ENCODE results near the gene CYREN. TPM values are rescaled to one million over a fixed set of nuclear protein-coding genes. Genes with fewer than 3 reads are reported as not detected.

CYREN gene
- total RNA-seq, 1 experiment from 2014 or later, result 84.8 TPM

DNA sequence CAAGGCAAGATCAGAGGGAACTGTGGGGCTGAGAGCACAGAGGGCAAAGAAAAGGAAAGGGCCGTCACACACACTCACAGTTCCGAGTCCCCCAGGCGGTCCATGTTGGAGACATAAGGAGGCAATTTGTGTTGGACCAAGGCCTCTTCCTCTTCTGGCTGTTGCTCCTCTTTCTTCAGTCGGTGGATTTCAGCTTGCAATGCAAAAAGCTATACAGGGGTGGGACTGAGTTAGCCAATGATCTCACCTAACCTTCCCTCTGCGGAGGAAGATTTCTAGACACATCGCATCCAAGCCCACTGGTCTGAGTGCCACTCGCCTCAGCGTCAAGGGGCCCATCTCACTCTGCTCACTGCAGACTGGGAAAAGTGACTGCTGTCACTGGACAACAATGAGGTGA, 35.3 kb upstream of the CYREN start:
- Mint-ChIP-seq H3K36me3 (ENCODE audit: insufficient read depth, unreplicated experiment) (peaks cover 5% of the 10 kb centered on the region), H3K9me3 (ENCODE audit: low read depth, unreplicated experiment) (no peaks in the 10 kb centered on the region), H3K27ac (ENCODE audit: unreplicated experiment) (no peak overlapping the region), H3K4me3 (ENCODE audit: low read depth, unreplicated experiment) (no peak overlapping the region), H3K27me3 (ENCODE audit: unreplicated experiment) (no peaks in the 10 kb centered on the region), H3K4me1 (ENCODE audit: low read depth, unreplicated experiment) (peaks cover 15% of the 10 kb centered on the region)
- TF ChIP-seq, protein P1, sequence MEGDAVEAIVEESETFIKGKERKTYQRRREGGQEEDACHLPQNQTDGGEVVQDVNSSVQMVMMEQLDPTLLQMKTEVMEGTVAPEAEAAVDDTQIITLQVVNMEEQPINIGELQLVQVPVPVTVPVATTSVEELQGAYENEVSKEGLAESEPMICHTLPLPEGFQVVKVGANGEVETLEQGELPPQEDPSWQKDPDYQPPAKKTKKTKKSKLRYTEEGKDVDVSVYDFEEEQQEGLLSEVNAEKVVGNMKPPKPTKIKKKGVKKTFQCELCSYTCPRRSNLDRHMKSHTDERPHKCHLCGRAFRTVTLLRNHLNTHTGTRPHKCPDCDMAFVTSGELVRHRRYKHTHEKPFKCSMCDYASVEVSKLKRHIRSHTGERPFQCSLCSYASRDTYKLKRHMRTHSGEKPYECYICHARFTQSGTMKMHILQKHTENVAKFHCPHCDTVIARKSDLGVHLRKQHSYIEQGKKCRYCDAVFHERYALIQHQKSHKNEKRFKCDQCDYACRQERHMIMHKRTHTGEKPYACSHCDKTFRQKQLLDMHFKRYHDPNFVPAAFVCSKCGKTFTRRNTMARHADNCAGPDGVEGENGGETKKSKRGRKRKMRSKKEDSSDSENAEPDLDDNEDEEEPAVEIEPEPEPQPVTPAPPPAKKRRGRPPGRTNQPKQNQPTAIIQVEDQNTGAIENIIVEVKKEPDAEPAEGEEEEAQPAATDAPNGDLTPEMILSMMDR (IDR thresholded peaks at IDR 0.05; ENCODE audit: unreplicated experiment), result no peak
- intact Hi-C loops (cut with micrococcal nuclease; ENCODE audit: unreplicated experiment), result no loop called here
- BruUV-seq (replicated peaks), result no TSS peak
- CTCF ChIA-PET, result no interaction called here
- DNase-seq, result no peak

DNA sequence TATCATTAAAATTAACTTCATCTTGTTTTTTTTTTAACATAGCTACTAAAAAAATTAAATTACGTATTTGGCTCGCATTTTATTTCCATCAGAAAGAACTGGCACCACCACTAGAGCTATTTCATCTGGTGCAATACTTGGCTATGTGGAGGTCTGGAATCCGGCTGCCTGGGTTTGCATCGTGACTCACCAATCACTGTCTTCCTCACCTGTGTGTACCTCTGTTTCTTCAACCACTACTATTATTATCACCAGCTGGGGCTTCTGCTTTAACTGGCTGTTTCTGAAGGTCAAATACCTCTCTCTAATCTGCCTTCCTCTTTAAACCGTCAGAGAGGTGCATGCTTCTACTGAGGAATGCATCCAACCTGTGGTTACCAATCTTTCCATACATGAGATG, 34.4 kb upstream of the CYREN start:
- no peaks in the 10 kb centered on the region for H3K9me3 Mint-ChIP-seq (ENCODE audit: low read depth, unreplicated experiment)
- TF ChIP-seq, protein P1 (IDR thresholded peaks at IDR 0.05; ENCODE audit: unreplicated experiment), result no peak
- no TSS peak for BruUV-seq (replicated peaks)
- CTCF ChIA-PET, result no interaction called here
- H3K4me3 Mint-ChIP-seq (ENCODE audit: low read depth, unreplicated experiment), result no peak overlapping the region
- no peaks in the 10 kb centered on the region for H3K36me3 Mint-ChIP-seq (ENCODE audit: insufficient read depth, unreplicated experiment)
- no peak overlapping the region for H3K27ac Mint-ChIP-seq (ENCODE audit: unreplicated experiment)
- H3K4me1 Mint-ChIP-seq (ENCODE audit: low read depth, unreplicated experiment), result peaks cover 15% of the 10 kb centered on the region
- no peaks in the 10 kb centered on the region for H3K27me3 Mint-ChIP-seq (ENCODE audit: unreplicated experiment)
- no peak for DNase-seq
- intact Hi-C loops (cut with micrococcal nuclease; ENCODE audit: unreplicated experiment), result no loop called here

DNA sequence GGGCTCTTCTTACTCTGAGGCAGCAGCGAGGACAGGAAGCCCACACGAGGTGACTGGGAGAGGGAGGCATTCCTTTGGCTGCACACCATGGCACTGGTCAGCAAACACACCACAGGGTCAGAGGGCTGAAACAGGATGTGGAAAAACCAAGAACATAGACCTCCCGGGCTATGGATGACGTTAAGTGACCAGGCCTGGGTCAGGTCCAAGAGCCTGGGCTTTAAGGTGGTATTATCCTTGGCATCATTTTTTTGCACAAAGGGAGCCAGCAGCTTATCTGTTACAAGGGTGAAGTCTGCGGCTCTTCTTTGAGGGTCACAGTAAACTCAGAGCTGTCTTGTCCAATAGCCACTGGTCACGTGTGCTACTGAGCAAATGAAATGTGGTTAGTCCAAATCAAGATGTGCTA, 33.8 kb upstream of the CYREN start:
- Mint-ChIP-seq H3K4me1 (ENCODE audit: low read depth, unreplicated experiment) (peaks cover 15% of the 10 kb centered on the region), H3K27ac (ENCODE audit: unreplicated experiment) (no peak overlapping the region), H3K36me3 (ENCODE audit: insufficient read depth, unreplicated experiment) (no peaks in the 10 kb centered on the region), H3K4me3 (ENCODE audit: low read depth, unreplicated experiment) (no peak overlapping the region), H3K27me3 (ENCODE audit: unreplicated experiment) (no peaks in the 10 kb centered on the region), H3K9me3 (ENCODE audit: low read depth, unreplicated experiment) (no peaks in the 10 kb centered on the region)
- no TSS peak for BruUV-seq (replicated peaks)
- TF ChIP-seq, protein P1 (IDR thresholded peaks at IDR 0.05; ENCODE audit: unreplicated experiment), result no peak
- CTCF ChIA-PET, result no interaction called here
- no peak for DNase-seq
- intact Hi-C loops (cut with micrococcal nuclease; ENCODE audit: unreplicated experiment), result no loop called here

DNA sequence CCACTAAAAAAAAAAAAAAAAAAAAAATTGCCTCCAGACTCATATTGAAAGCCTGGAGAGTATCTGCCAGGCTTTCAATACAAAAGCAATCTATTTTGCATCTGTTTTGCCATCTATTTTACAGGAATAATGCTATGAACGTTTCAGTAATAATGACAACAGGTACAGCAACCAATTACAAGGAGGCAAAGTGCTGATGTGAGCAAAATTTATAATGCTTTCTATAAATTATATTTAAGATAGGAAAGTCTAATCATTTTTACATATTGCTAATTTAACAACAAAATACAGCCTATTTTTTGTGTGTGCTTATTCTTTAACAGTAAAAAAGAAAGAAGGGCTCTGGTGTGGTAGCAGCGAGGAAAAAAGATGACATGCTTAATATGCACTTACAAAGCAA, 30.8 kb upstream of the CYREN start:
- intact Hi-C loops (cut with micrococcal nuclease; ENCODE audit: unreplicated experiment), result no loop called here
- Mint-ChIP-seq H3K36me3 (ENCODE audit: insufficient read depth, unreplicated experiment) (peaks cover 7% of the 10 kb centered on the region), H3K4me3 (ENCODE audit: low read depth, unreplicated experiment) (no peak overlapping the region), H3K9me3 (ENCODE audit: low read depth, unreplicated experiment) (no peaks in the 10 kb centered on the region), H3K4me1 (ENCODE audit: low read depth, unreplicated experiment) (no peaks in the 10 kb centered on the region), H3K27me3 (ENCODE audit: unreplicated experiment) (no peaks in the 10 kb centered on the region), H3K27ac (ENCODE audit: unreplicated experiment) (no peak overlapping the region)
- DNase-seq, result no peak
- BruUV-seq (replicated peaks), result no TSS peak
- CTCF ChIA-PET, result no interaction called here
- TF ChIP-seq, protein P1 (IDR thresholded peaks at IDR 0.05; ENCODE audit: unreplicated experiment), result no peak

All from Calu3 (cell line).